Stimulated activated CD4-positive, alpha-beta T cell treated with anti-CD3 and anti-CD28 coated beads, Interleukin-4, amount 100 ng/mL, for 24 hours (primary cell): ENCODE measurements around the gene ULBP1.
A peak's percentile ranks its signal among the peaks of the same experiment; 100 is the strongest.
"Not testable (repeated sequence)": the region's sequence is repeated elsewhere in the genome, so short reads cannot be mapped to it uniquely, and the experiment has no call there.

Experiments
- DNase-seq: peaks from one replicate; pipeline ENCODE4 v3.0.0-alpha.2; 2020

Gene ULBP1

GRCh38 chr6:149979293-149979692, 15.6 kb downstream of the ULBP1 start:
- DNase-seq = no peak

GRCh38 chr6:149983145-149983544, 19.4 kb downstream of the ULBP1 start:
- no peak for DNase-seq

- no peak for DNase-seq
These were observed 21.0 kb downstream of the ULBP1 start for GRCh38 chr6:149984773-149985172.

GRCh38 chr6:149985481-149985937, 21.8 kb downstream of the ULBP1 start:
- DNase-seq = no peak

GRCh38 chr6:149987602-149988107, 23.9 kb downstream of the ULBP1 start:
- DNase-seq = no peak

- DNase-seq = no peak
These were observed 25.0 kb downstream of the ULBP1 start for GRCh38 chr6:149988550-149989346.

GRCh38 chr6:149990212-149990660, 26.5 kb downstream of the ULBP1 start:
- DNase-seq = no peak

GRCh38 chr6:149990661-149991471, 27.1 kb downstream of the ULBP1 start:
- DNase-seq = no peak

- DNase-seq = not testable (repeated sequence)
These were observed 27.7 kb downstream of the ULBP1 start for GRCh38 chr6:149991472-149991795.

- DNase-seq = no peak
These were observed 28.1 kb downstream of the ULBP1 start for GRCh38 chr6:149991838-149992237.

- no peak for DNase-seq
These were observed 31.6 kb downstream of the ULBP1 start for GRCh38 chr6:149995235-149995750.

- no peak for DNase-seq
These were observed 32.2 kb downstream of the ULBP1 start for GRCh38 chr6:149995971-149996370.

GRCh38 chr6:149999636-150000035, 35.9 kb downstream of the ULBP1 start:
- DNase-seq = no peak

GRCh38 chr6:150001295-150002008, 37.7 kb downstream of the ULBP1 start:
- DNase-seq = peak; percentile 39

- DNase-seq = no peak
These were observed 39.0 kb downstream of the ULBP1 start for GRCh38 chr6:150002710-150003109.

- not testable (repeated sequence) for DNase-seq
These were observed 39.9 kb downstream of the ULBP1 start for GRCh38 chr6:150003599-150003998.

- peak; percentile 24 for DNase-seq
These were observed 40.5 kb downstream of the ULBP1 start for GRCh38 chr6:150004101-150004782.

GRCh38 chr6:150004783-150005717, 41.3 kb downstream of the ULBP1 start:
- DNase-seq = peak; percentile 89

GRCh38 chr6:150005761-150006651, 42.3 kb downstream of the ULBP1 start:
- DNase-seq = no peak

- peak; percentile 54 for DNase-seq
These were observed 43.3 kb downstream of the ULBP1 start for GRCh38 chr6:150006961-150007464.
